ENCODE measurements around the gene MCUR1. TPM values are rescaled to one million over a fixed set of nuclear protein-coding genes. Genes with fewer than 3 reads are reported as not detected.
A peak's percentile ranks its signal among the peaks of the same experiment; 100 is the strongest.
"Not testable (repeated sequence)": the region's sequence is repeated elsewhere in the genome, so short reads cannot be mapped to it uniquely, and the experiment has no call there.

The MCUR1 gene
- total and polyA plus RNA-seq, 2 of the 13 experiments (the other 11 are each of a cell fraction or from before 2014, with no cell fraction given) = 8.0 to 29.6 TPM

DNA sequence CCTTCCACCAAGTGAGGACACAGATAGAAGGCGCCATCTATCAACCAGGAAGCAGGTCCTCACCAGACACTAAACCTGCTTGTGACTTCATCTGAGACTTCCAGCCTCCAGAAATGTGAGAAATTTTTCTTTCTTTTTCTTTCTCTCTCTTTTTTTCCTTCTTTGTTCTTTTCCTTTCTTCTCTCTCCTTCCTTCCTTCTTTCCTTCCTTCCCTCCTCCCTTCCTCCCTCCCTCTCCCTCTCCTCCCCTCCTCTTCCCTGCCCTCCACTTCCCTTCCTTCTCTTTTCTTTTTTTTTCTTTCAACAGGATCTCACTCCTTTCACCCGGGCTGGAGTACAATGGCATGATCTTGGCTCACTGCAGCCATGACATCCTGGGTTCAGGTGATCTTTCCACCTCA, 37.4 kb upstream of the MCUR1 start:
- BruUV-seq (replicated peaks) = no TSS peak
- CTCF ChIA-PET (ENCODE audit: low intra/inter-chr PET ratio, low total read pairs) = no interaction called here
- Histone ChIP-seq H3K36me3 (replicated peaks in 1 of 2; ENCODE audit: control insufficient read depth in 1 of 2, insufficient read depth in 2 of 2, low read length in 2 of 2) (no peaks in the 10 kb centered on the region), H3K27ac (ENCODE audit: extremely low read length, insufficient read depth, low read length) (no peak overlapping the region), H4K20me1 (ENCODE audit: insufficient read depth, low read length) (no peaks in the 10 kb centered on the region), H3K4me3 (replicated peaks in 1 of 3; ENCODE audit: insufficient read depth in 1 of 3, low read depth in 2 of 3, low read length in 3 of 3) (no peak overlapping the region), H3K4me2 (ENCODE audit: low read depth, low read length) (no peak overlapping the region), H3K4me1 (ENCODE audit: insufficient read depth, low read length) (peaks cover 10% of the 10 kb centered on the region), H3K79me2 (ENCODE audit: insufficient read depth, low read length) (no peaks in the 10 kb centered on the region), H3K9ac (ENCODE audit: insufficient read depth, low read depth, low read length) (no peak overlapping the region), H3K9me3 (ENCODE audit: low read length) (no peaks in the 10 kb centered on the region), H2AFZ (ENCODE audit: low read length) (no peak overlapping the region), H3K27me3 (ENCODE audit: control insufficient read depth in 1 of 2, insufficient read depth in 2 of 2, low read length in 2 of 2) (peaks cover 0 to 7% of the 10 kb centered on the region in 2 experiments; a peak in 2 of 5 replicates)
- in situ Hi-C loops (cut with HindIII; ENCODE audit: extremely low pct_ligation_motif_present, low pct_unique_long_range_greater_than_20kb) (no loop called here), intact Hi-C loops (cut with micrococcal nuclease; ENCODE audit: unreplicated experiment) (no loop called here)
- WGBS (ENCODE audit: low lambda C conversion rate) = 35% methylated on average over 2 of the region's 2 CpGs
- ATAC-seq (no peak), DNase-seq (ENCODE audit: low spot score) (no peak), FAIRE-seq (no peak)
- POLR2A ChIA-PET = no interaction called here
- no peak for TF ChIP-seq REPIN1 (CRISPR knock-in tag; IDR thresholded peaks at IDR 0.05; ENCODE audit: borderline replicate concordance, low read depth)
- TF ChIP-seq, protein P1, sequence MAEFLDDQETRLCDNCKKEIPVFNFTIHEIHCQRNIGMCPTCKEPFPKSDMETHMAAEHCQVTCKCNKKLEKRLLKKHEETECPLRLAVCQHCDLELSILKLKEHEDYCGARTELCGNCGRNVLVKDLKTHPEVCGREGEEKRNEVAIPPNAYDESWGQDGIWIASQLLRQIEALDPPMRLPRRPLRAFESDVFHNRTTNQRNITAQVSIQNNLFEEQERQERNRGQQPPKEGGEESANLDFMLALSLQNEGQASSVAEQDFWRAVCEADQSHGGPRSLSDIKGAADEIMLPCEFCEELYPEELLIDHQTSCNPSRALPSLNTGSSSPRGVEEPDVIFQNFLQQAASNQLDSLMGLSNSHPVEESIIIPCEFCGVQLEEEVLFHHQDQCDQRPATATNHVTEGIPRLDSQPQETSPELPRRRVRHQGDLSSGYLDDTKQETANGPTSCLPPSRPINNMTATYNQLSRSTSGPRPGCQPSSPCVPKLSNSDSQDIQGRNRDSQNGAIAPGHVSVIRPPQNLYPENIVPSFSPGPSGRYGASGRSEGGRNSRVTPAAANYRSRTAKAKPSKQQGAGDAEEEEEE (CRISPR knock-in tag; IDR thresholded peaks at IDR 0.05; ENCODE audit: borderline replicate concordance) = no peak
- TF ChIP-seq IRX3 (CRISPR knock-in tag; IDR thresholded peaks at IDR 0.05; ENCODE audit: borderline replicate concordance, low read depth) = no peak
- no peak for TF ChIP-seq SNAPC2 (CRISPR knock-in tag; IDR thresholded peaks at IDR 0.05)

DNA sequence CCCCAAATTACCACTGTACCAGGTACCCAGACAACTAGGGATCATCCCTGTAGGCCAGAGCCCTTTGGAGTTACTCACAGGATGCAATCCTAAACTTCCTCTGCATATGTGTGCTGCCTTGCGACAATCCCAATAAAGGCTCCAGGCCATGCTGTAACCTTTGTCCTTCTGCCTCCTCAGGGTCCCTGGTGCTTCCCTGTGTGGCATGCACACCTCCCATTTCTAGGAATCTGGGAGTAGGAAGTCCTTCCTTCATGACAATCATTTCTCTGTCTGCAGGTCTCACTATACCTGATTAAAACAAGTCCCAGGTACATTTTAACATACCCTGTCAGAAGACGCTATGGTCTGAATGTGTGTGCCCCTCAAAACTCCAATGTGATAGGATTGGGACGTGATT, 37.0 kb upstream of the MCUR1 start:
- H3K27ac ChIP-seq (ENCODE audit: extremely low read length, insufficient read depth, low read length) = no peak overlapping the region
- no peak overlapping the region for H3K4me3 ChIP-seq (replicated peaks in 1 of 3; ENCODE audit: insufficient read depth in 1 of 3, low read depth in 2 of 3, low read length in 3 of 3)
- intact Hi-C loops (cut with micrococcal nuclease; ENCODE audit: unreplicated experiment) (no loop called here), in situ Hi-C loops (cut with HindIII; ENCODE audit: extremely low pct_ligation_motif_present, low pct_unique_long_range_greater_than_20kb) (no loop called here)
- no peak overlapping the region for H2AFZ ChIP-seq (ENCODE audit: low read length)
- BruUV-seq (replicated peaks) = no TSS peak
- peaks cover 0 to 7% of the 10 kb centered on the region in 2 experiments; a peak in 2 of 5 replicates for H3K27me3 ChIP-seq (ENCODE audit: control insufficient read depth in 1 of 2, insufficient read depth in 2 of 2, low read length in 2 of 2)
- no peak overlapping the region for H3K9ac ChIP-seq (ENCODE audit: insufficient read depth, low read depth, low read length)
- DNase-seq (ENCODE audit: low spot score) = no peak
- no peak for FAIRE-seq
- no peaks in the 10 kb centered on the region for H3K9me3 ChIP-seq (ENCODE audit: low read length)
- H3K4me1 ChIP-seq (ENCODE audit: insufficient read depth, low read length) = peaks cover 15% of the 10 kb centered on the region
- 0 out of 2 replicates have a peak, but pooled peaks have one; percentile 35 for TF ChIP-seq BCL6 (CRISPR knock-in tag; IDR thresholded peaks at IDR 0.05)
- TF ChIP-seq HMG20A (CRISPR knock-in tag; IDR thresholded peaks at IDR 0.05; ENCODE audit: borderline replicate concordance) = no peak
- CTCF ChIA-PET (ENCODE audit: low intra/inter-chr PET ratio, low total read pairs) = no interaction called here
- no peak overlapping the region for H3K4me2 ChIP-seq (ENCODE audit: low read depth, low read length)
- no peaks in the 10 kb centered on the region for H3K36me3 ChIP-seq (replicated peaks in 1 of 2; ENCODE audit: control insufficient read depth in 1 of 2, insufficient read depth in 2 of 2, low read length in 2 of 2)
- POLR2A ChIA-PET = no interaction called here
- H3K79me2 ChIP-seq (ENCODE audit: insufficient read depth, low read length) = no peaks in the 10 kb centered on the region
- no peaks in the 10 kb centered on the region for H4K20me1 ChIP-seq (ENCODE audit: insufficient read depth, low read length)
- WGBS (ENCODE audit: low lambda C conversion rate) = 43% methylated on average over 3 of the region's 3 CpGs
- no peak for ATAC-seq

DNA sequence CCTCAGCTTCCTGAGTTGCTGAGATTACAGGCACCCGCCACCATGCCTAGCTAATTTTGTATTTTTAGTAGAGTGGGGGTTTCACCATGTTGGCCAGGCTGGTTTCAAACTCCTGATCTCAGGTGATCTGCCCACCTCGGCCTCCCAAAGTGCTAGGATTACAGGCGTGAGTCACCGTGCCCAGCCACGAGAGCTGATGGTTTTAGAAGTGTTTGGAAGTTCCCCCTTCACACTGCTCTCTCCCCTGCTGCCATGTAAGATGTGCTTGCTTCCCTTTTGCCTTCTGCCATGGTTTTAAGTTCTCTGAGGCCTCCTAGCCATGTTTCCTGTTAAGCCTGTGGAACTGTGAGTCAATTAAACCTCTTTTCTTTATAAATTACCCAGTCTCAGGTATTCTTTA, 36.3 kb upstream of the MCUR1 start:
- POLR2A ChIA-PET; in situ Hi-C loops (cut with HindIII; ENCODE audit: extremely low pct_ligation_motif_present, low pct_unique_long_range_greater_than_20kb); H2AFZ ChIP-seq (ENCODE audit: low read length); FAIRE-seq; H3K9ac ChIP-seq (ENCODE audit: insufficient read depth, low read depth, low read length); H3K9me3 ChIP-seq (ENCODE audit: low read length); H3K4me3 ChIP-seq (replicated peaks in 1 of 3; ENCODE audit: insufficient read depth in 1 of 3, low read depth in 2 of 3, low read length in 3 of 3); H4K20me1 ChIP-seq (ENCODE audit: insufficient read depth, low read length); H3K79me2 ChIP-seq (ENCODE audit: insufficient read depth, low read length); H3K27me3 ChIP-seq (ENCODE audit: control insufficient read depth in 1 of 2, insufficient read depth in 2 of 2, low read length in 2 of 2); H3K4me2 ChIP-seq (ENCODE audit: low read depth, low read length); H3K36me3 ChIP-seq (replicated peaks in 1 of 2; ENCODE audit: control insufficient read depth in 1 of 2, insufficient read depth in 2 of 2, low read length in 2 of 2); DNase-seq (ENCODE audit: low spot score); H3K27ac ChIP-seq (ENCODE audit: extremely low read length, insufficient read depth, low read length); intact Hi-C loops (cut with micrococcal nuclease; ENCODE audit: unreplicated experiment); CTCF ChIA-PET (ENCODE audit: low intra/inter-chr PET ratio, low total read pairs); BruUV-seq (replicated peaks); ATAC-seq: not testable (repeated sequence)
- H3K4me1 ChIP-seq (ENCODE audit: insufficient read depth, low read length) = peaks cover 15% of the 10 kb centered on the region
- WGBS (ENCODE audit: low lambda C conversion rate) = 66% methylated on average over 5 of the region's 5 CpGs

All from HepG2 (cell line).